GM21619 (cell line): ENCODE measurements around the gene SLC43A1.

Source experiments
- ATAC-seq: cut with Tn5 transposase; IDR thresholded peaks from one replicate; pipeline ENCODE4 v1.9.1; 2021; ENCODE audit not compliant: unreplicated experiment

Gene SLC43A1

GRCh38 chr11:57529012-57529411, 13.5 kb upstream of the SLC43A1 start:
- no peak for ATAC-seq

GRCh38 chr11:57527056-57527631, 11.6 kb upstream of the SLC43A1 start:
- no peak for ATAC-seq

- ATAC-seq, result no peak
These were observed 7.9 kb upstream of the SLC43A1 start for GRCh38 chr11:57523419-57523818.

- no peak for ATAC-seq
These were observed 5.6 kb upstream of the SLC43A1 start for GRCh38 chr11:57521116-57521515.

GRCh38 chr11:57516061-57516443, 550 bp upstream of the SLC43A1 start:
- ATAC-seq, result no peak

- ATAC-seq, result peak; percentile 52
These were observed 767 bp downstream of the SLC43A1 start for GRCh38 chr11:57514538-57515331.

GRCh38 chr11:57513911-57514537, 1.5 kb downstream of the SLC43A1 start:
- ATAC-seq, result peak; percentile 33

- ATAC-seq, result no peak
These were observed 2.1 kb downstream of the SLC43A1 start for GRCh38 chr11:57513452-57513795.

GRCh38 chr11:57512646-57513451, 2.7 kb downstream of the SLC43A1 start:
- no peak for ATAC-seq

GRCh38 chr11:57511741-57512430, 3.6 kb downstream of the SLC43A1 start:
- no peak for ATAC-seq

- ATAC-seq, result no peak
These were observed 6.9 kb downstream of the SLC43A1 start for GRCh38 chr11:57508341-57509170.

GRCh38 chr11:57506522-57506921, 9.0 kb downstream of the SLC43A1 start:
- ATAC-seq, result no peak

GRCh38 chr11:57504511-57504910, 11.0 kb downstream of the SLC43A1 start:
- no peak for ATAC-seq

- ATAC-seq, result no peak
These were observed 12.6 kb downstream of the SLC43A1 start for GRCh38 chr11:57502870-57503269.

GRCh38 chr11:57502376-57502775, 13.1 kb downstream of the SLC43A1 start:
- ATAC-seq, result no peak

GRCh38 chr11:57501953-57502352, 13.5 kb downstream of the SLC43A1 start:
- ATAC-seq, result no peak

- ATAC-seq, result no peak
These were observed 14.6 kb downstream of the SLC43A1 start for GRCh38 chr11:57500926-57501325.

GRCh38 chr11:57500515-57500914, 15.0 kb downstream of the SLC43A1 start:
- no peak for ATAC-seq

GRCh38 chr11:57499983-57500461, 15.5 kb downstream of the SLC43A1 start:
- no peak for ATAC-seq

GRCh38 chr11:57499413-57499982, 16.0 kb downstream of the SLC43A1 start:
- ATAC-seq, result peak; percentile 98
